GM04503 (cell line): ENCODE data around the gene LARGE1.
"Not testable (repeated sequence)": the region's sequence is repeated elsewhere in the genome, so short reads cannot be mapped to it uniquely, and the experiment has no call there.

Source experiments
- DNase-seq: peaks from one replicate; pipeline ENCODE4 v3.0.0-alpha.2; 2012; ENCODE audit warnings: low read depth

LARGE1 gene

DNA sequence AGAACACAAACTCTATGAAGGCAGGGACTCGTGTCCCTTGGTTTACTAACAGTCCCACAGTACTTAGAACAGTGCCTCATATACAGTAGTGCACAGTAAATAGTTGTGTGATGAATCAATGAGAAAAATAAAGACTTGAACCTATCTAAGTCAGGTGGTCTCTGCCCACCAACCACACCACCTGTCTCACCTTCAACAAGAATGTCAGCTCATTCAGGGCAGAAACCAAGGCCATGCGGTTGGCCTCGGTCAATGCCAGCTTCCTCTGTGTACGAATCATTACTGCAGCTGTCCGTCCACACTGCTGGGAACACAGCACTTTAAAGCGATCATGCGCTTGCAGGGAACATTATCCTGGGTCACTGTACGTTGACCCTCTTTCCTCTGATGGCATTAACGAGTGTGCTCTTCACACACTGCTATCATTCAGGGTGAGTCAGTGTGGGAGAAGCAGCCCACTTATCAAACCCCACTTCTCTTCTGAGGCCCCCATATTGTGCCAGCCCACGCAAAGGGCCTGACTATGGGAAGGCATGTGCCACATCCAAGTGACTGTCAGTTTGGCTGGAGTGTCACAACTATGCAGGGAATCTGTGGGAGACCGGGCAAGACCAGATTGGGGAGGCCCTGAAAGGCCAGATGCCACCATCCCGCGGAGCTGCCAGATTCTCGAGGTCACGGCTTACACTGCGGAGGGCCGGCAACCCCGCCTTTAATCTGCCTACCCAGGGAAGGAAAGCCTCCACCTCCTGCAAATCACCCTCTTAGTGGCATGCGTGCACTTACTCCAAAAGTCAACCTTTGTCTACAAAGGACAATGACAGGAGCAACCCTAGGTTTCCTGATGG lies 36.1 kb downstream of the LARGE1 start:
- no peak for DNase-seq

- DNase-seq, result no peak
These were observed 36.7 kb downstream of the LARGE1 start for GRCh38 chr22:33883561-33883960.

GRCh38 chr22:33882991-33883390 lies 37.3 kb downstream of the LARGE1 start:
- no peak for DNase-seq

- no peak for DNase-seq
These were observed 39.3 kb downstream of the LARGE1 start for GRCh38 chr22:33880986-33881385.

DNA sequence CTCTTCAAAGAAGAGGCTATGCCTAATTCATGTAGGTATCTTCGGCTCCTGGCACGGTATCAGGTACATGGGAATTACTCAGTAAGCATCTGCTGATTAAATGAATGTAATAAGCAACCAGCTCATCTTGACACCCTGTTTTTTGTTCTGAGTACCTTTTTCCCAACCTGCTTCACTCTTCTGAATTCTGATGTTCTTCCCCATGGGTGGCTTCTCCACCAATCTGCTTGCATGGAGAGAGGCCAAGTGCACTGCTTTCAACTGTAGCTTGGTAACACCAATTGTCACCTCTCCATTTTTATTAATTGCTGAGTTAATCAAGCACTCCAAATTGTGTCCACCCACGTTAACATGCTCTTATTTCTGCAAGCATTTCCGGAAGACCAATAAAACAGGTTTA lies 40.5 kb downstream of the LARGE1 start:
- no peak for DNase-seq

GRCh38 chr22:33875316-33875715 lies 45.0 kb downstream of the LARGE1 start:
- DNase-seq, result no peak

DNA sequence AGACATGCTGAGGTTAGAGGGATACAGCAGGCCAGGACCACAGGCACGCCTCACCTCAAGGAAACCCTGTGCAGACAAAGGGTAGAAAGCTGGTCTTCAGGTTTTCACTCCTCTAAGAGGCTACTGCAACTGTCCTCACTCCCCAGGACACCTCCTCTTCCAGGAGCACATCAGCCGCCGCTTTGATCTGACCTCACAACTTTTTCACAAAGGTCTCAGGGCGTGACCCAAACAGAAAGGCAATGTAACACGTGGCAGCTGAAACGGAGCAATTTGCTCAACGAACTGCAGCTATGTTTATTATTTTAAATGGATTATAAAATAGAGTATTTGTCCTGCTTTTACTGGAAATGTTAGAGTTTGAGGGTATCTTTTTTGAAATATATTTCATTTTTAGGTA lies 46.1 kb downstream of the LARGE1 start:
- no peak for DNase-seq

DNA sequence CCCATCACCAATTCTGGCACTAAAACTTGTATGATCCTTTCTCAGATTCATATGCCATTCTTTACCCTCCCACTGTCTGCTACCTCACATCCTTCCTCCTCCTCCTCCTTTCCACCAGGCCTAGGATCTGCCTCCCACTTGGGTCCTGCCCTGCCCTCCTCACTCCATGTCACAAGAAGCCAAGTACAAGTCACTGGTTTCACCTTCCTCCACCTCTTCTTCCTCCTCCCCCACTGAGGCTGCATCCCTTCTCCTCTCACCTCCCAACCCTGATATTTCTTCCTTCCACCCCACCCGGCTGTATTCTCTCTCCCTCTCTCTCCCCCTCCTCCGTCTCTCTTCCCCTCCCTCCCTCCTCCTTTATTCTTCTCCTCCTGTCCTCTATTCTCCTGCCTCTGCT lies 46.6 kb downstream of the LARGE1 start:
- DNase-seq, result no peak

DNA sequence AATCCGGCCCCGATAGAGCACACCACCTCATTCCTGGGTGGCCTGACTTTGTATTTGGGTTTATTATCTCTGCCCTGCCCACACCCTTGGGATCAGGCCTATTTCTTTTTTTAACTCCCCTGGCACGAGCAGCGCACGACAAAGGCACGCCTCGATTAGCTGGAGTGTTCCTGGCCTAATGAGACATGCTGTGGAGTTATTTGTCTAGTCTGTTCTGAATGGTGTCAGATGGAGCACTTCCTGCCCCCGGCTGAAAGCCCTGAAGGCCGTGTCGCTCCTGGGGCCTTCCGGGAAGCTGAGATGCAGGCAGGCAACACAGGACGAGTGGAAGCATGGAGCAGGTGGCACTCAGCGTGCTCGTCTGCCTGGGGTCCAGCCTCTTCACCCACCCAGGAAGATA lies 47.1 kb downstream of the LARGE1 start:
- no peak for DNase-seq

DNA sequence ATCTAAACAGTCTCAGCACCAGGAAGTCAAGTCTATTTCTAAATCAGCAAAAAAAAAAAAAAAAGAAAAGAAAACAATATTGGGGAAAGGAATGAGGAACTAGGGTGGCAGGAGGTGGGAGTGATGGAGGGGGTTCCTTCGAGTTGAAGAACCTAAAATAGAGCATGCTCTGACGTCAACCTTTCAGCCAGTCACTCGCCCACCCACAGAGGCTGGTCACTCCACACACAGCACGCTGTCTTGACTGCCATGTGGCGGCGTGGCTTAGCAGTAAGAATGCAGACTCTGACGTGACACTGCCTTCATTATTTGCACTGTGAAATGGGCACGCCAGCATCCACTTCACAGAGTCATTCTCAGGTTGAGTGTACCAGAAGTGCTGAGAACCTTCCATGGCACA lies 48.3 kb downstream of the LARGE1 start:
- no peak for DNase-seq

DNA sequence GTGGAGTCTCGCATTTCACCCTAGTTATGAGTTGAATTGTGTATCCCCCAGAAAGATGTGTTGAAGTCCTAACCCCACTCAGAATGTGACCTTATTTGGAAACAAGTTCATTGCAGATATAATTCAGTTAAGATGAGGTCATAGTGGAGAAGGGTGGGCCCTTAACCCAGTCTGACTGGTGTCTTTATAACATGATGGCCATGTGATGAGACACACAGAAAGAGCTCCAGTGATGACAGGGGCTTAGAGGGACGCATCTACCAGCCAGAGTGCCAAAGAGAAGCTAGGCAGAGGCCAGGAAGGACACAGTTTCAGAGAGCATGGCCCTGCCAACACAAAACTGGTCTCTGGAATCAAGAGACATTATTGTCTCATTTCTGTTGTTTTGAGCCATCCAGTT lies 50.3 kb downstream of the LARGE1 start:
- no peak for DNase-seq

GRCh38 chr22:33867971-33868370 lies 52.3 kb downstream of the LARGE1 start:
- DNase-seq, result no peak

GRCh38 chr22:33867118-33867866 lies 53.0 kb downstream of the LARGE1 start:
- DNase-seq, result no peak

GRCh38 chr22:33866511-33866910 lies 53.8 kb downstream of the LARGE1 start:
- no peak for DNase-seq

- no peak for DNase-seq
These were observed 54.3 kb downstream of the LARGE1 start for GRCh38 chr22:33865996-33866395.

DNA sequence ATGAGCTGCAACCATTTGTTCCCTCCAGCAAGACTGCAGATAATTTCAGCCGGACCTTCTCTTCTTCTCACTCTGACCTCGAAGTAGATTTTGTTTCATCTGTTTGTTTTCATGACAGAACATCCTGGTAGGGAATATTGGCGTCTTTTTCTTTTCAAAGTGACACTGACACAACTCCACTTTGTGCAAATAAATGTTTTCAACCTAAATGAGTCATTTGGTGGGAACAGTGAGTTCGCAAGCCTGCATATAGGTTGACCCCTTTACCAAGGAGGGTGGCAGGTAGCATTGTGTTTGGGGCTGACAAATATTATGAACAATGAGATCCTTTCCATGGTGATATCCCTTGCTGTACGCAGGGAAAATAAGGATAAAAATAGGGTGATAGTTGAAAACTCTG lies 55.0 kb downstream of the LARGE1 start:
- DNase-seq, result no peak

DNA sequence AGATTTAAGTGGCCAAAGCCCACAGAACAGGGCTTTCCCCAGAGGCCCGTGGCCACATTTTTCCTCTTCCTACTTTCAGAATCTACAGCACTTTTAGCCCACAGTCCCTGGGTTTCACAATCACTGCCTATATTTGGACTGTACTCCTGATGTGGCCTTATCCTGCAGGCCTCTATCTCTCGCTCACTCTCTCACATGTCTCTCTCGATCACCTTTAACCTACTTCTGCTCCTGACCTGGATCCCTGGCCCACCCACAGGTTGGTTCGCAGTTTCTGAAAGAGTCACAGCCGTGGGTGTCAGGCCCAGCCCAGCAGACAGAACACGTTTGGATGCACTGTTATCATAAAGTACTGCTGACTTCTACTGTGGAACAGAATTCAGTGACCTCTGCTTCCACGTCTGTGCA lies 55.5 kb downstream of the LARGE1 start:
- DNase-seq, result no peak

- DNase-seq, result no peak
These were observed 58.9 kb downstream of the LARGE1 start for GRCh38 chr22:33861216-33861875.

DNA sequence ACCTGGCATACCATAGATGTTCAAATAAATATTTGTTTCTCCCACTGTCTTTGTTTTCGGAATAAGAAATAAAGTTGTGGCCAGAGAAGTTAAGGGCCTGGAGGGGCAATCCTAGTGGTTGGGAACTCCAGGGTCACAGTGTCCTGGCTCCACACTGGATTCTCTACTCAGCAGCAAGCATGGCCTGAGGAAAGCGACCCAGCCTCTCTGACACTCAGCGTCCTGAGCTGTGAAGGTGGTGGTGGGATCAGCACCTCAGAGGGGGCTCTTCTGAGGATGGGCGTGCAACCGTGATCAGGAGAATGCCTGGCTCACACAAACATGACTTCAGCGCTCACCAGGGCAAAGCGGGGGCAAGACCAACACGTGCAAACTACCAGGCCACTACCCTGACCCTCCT lies 59.9 kb downstream of the LARGE1 start:
- DNase-seq, result no peak

DNA sequence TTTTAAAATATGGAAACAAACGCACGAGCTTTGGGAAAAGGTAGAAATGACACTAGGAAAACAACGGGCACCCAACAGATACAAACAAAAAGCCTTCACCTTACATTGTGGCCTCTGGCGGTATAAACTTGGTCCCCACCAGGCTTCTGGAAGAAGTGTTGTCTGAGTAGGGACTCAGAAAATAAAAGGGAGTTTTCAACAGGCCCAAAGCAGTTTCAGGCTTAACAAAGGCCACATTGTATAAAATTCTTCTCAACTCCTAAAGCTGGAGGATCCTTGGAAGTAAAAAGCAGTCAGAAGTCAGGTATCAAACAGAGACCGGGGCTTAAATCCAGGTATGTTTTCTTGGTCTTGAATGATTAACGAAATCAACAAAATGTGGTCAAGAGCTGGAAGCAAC lies 61.0 kb downstream of the LARGE1 start:
- DNase-seq, result no peak

DNA sequence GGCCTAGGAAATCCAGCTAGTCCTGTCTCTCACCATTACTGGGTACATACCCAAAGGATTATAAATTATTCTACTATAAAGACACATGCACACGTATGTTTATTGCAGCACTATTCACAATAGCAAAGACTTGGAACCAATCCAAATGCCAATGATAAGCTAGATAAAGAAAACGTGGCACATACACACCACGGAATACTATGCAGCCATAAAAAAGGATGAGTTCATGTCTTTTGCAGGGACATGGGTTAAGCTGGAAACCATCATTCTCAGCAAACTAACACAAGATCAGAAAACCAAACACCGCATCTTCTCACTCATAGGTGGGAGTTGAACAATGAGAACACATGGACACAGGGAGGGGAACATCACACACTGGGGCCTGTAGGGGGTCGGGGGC lies 61.6 kb downstream of the LARGE1 start:
- not testable (repeated sequence) for DNase-seq

DNA sequence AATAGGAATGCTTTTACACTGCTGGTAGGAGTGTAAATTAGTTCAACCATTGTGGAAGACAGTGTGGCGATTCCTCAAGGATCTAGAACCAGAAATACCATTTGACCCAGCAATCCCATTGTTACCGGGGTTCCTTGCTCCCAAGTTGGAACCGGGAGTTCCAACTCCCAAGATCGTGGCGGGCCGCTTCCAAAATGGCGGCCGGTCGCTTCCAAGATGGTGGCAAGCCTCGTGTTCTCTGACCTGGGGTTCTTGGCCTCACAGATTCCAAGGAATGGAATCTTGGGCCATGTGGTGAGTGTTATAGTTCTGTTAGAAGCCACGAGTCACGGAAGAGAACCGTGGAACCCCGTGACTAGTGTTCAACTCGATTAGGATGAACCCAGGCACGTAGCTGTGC lies 62.5 kb downstream of the LARGE1 start:
- not testable (repeated sequence) for DNase-seq

DNA sequence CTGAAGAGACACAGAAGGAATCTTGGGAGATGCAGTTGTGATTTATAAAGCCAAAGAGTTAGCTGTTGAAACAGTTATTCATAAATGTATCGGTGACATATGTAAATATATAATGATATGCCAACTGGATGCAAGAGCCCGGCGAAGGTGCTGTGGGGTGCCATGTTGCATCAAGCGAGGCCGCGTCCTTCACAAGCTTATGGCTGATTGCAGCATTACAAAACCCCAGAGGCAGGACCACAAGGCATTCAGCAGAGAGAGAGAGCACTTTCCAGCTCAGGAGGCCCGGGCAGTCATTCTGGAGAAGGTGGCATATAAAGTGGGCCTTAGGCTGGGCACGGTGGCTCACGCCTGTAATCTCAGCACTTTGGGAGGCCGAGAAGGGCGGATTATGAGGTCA lies 65.6 kb downstream of the LARGE1 start:
- DNase-seq, result no peak
